ENCODE measurements around the gene SHC2. TPM values are rescaled to one million over a fixed set of nuclear protein-coding genes. Genes with fewer than 3 reads are reported as not detected.
"Not testable (repeated sequence)": the region's sequence is repeated elsewhere in the genome, so short reads cannot be mapped to it uniquely, and the experiment has no call there.

SHC2 gene
- total RNA-seq, 1 experiment from 2014 or later = 6.7 TPM

DNA sequence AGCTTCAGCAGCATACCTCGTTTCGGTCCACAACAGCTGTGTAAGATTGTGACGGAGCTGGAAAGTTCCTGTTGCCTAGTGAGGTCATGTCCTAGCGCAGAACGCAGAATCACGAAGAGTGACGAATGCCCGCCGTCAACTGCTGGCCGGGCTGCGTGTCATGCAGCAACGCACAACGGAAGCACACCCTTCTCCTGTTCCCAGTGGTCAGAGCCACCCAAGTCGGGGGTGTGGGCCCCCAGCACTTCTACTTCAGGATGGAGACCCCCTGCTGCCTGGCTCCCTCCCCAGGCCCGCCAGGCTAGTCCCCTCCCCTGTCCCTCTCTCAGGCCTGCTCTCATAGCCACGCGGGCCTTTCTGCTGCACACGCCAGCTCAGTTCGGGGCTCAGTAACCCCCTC, 77.8 kb downstream of the SHC2 start:
- in situ Hi-C loops (cut with HindIII; ENCODE audit: low pct_unique_long_range_greater_than_20kb, low sequenced_read_pairs) (no loop called here), intact Hi-C loops (cut with micrococcal nuclease; ENCODE audit: unreplicated experiment) (no loop called here)
- no TSS peak for BruUV-seq (replicated peaks)
- Histone ChIP-seq H3K4me3 (ENCODE audit: low read depth in 2 of 2, low read length in 2 of 2) (no peak overlapping the region), H3K27me3 (ENCODE audit: control insufficient read depth, insufficient read depth, low read length) (no peaks in the 10 kb centered on the region), H3K27ac (ENCODE audit: low read length) (no peak overlapping the region), H3K9me3 (ENCODE audit: control insufficient read depth, insufficient read depth, low read depth, low read length) (no peaks in the 10 kb centered on the region), H3K36me3 (ENCODE audit: control insufficient read depth, insufficient read depth, low read length) (no peaks in the 10 kb centered on the region), H3K4me1 (ENCODE audit: control insufficient read depth, insufficient read depth, low read length) (no peaks in the 10 kb centered on the region)
- ChIA-PET POLR2A (no interaction called here), CTCF (interaction anchor here (0.6 kb wide), 1 partner anchor 15 kb away, joined by 3 read pairs; no protein-coding TSS in a partner anchor)
- no peak for ATAC-seq
- TF ChIP-seq TCF7L2 (IDR thresholded peaks at IDR 0.05; ENCODE audit: low read depth, low read length) (no peak), REST (IDR thresholded peaks at IDR 0.05; ENCODE audit: insufficient read depth in 1 of 2, low read depth in 2 of 2, low read length in 1 of 2) (no peak), CTCF (IDR thresholded peaks at IDR 0.05) (no peak), SIN3A (IDR thresholded peaks at IDR 0.05; ENCODE audit: borderline replicate concordance, insufficient read depth, low read depth, low read length) (no peak), POLR2AphosphoS5 (IDR thresholded peaks at IDR 0.05; ENCODE audit: low read depth, low read length) (no peak)
- no peak for DNase-seq (ENCODE audit: low read depth, low spot score)

- ATAC-seq; BruUV-seq (replicated peaks); H3K9me3 ChIP-seq (ENCODE audit: control insufficient read depth, insufficient read depth, low read depth, low read length); H3K4me3 ChIP-seq (ENCODE audit: low read depth in 2 of 2, low read length in 2 of 2); H3K27me3 ChIP-seq (ENCODE audit: control insufficient read depth, insufficient read depth, low read length); H3K27ac ChIP-seq (ENCODE audit: low read length); H3K36me3 ChIP-seq (ENCODE audit: control insufficient read depth, insufficient read depth, low read length); DNase-seq (ENCODE audit: low read depth, low spot score); in situ Hi-C loops (cut with HindIII; ENCODE audit: low pct_unique_long_range_greater_than_20kb, low sequenced_read_pairs); intact Hi-C loops (cut with micrococcal nuclease; ENCODE audit: unreplicated experiment); H3K4me1 ChIP-seq (ENCODE audit: control insufficient read depth, insufficient read depth, low read length); POLR2A ChIA-PET: not testable (repeated sequence)
- CTCF ChIA-PET = interaction anchor here (0.6 kb wide), 1 partner anchor 16 kb away, joined by 11 read pairs; no protein-coding TSS in a partner anchor
Measured at GRCh38 chr19:382578-382977, 78.3 kb downstream of the SHC2 start.

GRCh38 chr19:381901-382300, 78.9 kb downstream of the SHC2 start:
- CTCF ChIA-PET = interaction anchor here (0.6 kb wide), 1 partner anchor 15 kb away, joined by 11 read pairs; no protein-coding TSS in a partner anchor
- H3K9me3 ChIP-seq (ENCODE audit: control insufficient read depth, insufficient read depth, low read depth, low read length); H3K27me3 ChIP-seq (ENCODE audit: control insufficient read depth, insufficient read depth, low read length); H3K27ac ChIP-seq (ENCODE audit: low read length); H3K4me3 ChIP-seq (ENCODE audit: low read depth in 2 of 2, low read length in 2 of 2); in situ Hi-C loops (cut with HindIII; ENCODE audit: low pct_unique_long_range_greater_than_20kb, low sequenced_read_pairs); intact Hi-C loops (cut with micrococcal nuclease; ENCODE audit: unreplicated experiment); ATAC-seq; POLR2A ChIA-PET; BruUV-seq (replicated peaks); H3K36me3 ChIP-seq (ENCODE audit: control insufficient read depth, insufficient read depth, low read length); DNase-seq (ENCODE audit: low read depth, low spot score); H3K4me1 ChIP-seq (ENCODE audit: control insufficient read depth, insufficient read depth, low read length): not testable (repeated sequence)

DNA sequence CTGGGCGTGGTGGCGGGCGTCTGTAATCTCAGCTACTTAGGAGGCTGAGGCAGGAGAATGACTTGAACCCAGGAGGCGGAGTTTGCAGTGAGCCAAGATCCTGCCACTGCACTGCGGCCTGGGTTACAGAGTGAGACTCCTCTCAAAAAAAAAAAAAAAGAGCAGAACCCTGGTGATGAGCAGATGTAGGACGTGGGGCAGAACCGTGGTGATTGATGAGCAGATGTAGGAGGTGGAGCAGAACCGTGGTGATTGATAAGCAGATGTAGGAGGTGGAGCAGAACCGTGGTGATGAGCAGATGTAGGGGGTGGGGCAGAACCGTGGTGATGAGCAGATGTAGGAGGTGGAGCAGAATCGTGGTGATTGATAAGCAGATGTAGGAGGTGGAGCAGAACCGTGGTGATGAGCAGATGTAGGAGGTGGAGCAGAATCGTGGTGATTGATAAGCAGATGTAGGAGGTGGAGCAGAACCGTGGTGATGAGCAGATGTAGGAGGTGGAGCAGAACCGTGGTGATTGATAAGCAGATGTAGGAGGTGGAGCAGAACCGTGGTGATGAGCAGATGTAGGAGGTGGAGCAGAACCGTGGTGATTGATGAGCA, 80.1 kb downstream of the SHC2 start:
- H3K27me3 ChIP-seq (ENCODE audit: control insufficient read depth, insufficient read depth, low read length); H3K36me3 ChIP-seq (ENCODE audit: control insufficient read depth, insufficient read depth, low read length); CTCF ChIA-PET; H3K27ac ChIP-seq (ENCODE audit: low read length); ATAC-seq; BruUV-seq (replicated peaks); H3K4me3 ChIP-seq (ENCODE audit: low read depth in 2 of 2, low read length in 2 of 2); POLR2A ChIA-PET; in situ Hi-C loops (cut with HindIII; ENCODE audit: low pct_unique_long_range_greater_than_20kb, low sequenced_read_pairs); H3K9me3 ChIP-seq (ENCODE audit: control insufficient read depth, insufficient read depth, low read depth, low read length); DNase-seq (ENCODE audit: low read depth, low spot score); intact Hi-C loops (cut with micrococcal nuclease; ENCODE audit: unreplicated experiment); H3K4me1 ChIP-seq (ENCODE audit: control insufficient read depth, insufficient read depth, low read length): not testable (repeated sequence)
